WERI-Rb-1 (cell line): ENCODE results near the gene SBNO2.

Experiments used
- DNase-seq: peaks from one replicate; pipeline ENCODE4 v3.0.0-alpha.2; 2020
- H3K27ac ChIP-seq: fragments of 250-450 bp; sonication (Bioruptor Pico); 2 replicates; pipeline ENCODE4 v1.5.1; 2020; ENCODE audit warnings: mild to moderate bottlenecking, moderate library complexity
- H3K27me3 ChIP-seq: fragments of 250-450 bp; sonication (Bioruptor Pico); 2 replicates; pipeline ENCODE4 v1.5.1; 2021; ENCODE audit warnings: mild to moderate bottlenecking, low read depth, moderate library complexity; ENCODE audit not compliant: insufficient read depth, severe bottlenecking
- H3K36me3 ChIP-seq: fragments of 250-450 bp; sonication (Bioruptor Pico); 2 replicates; pipeline ENCODE4 v1.5.1; 2020; ENCODE audit warnings: mild to moderate bottlenecking, moderate library complexity
- H3K4me3 ChIP-seq: 2 replicates; pipeline ENCODE4 v1.5.1; 2011; ENCODE audit warnings: low read depth, mild to moderate bottlenecking, control low read depth, low read length
- H3K9me3 ChIP-seq: fragments of 250-450 bp; sonication (Bioruptor Pico); 2 replicates; pipeline ENCODE4 v1.5.1; 2021; ENCODE audit warnings: mild to moderate bottlenecking, moderate library complexity; ENCODE audit not compliant: severe bottlenecking
- CTCF ChIP-seq: IDR thresholded peaks from 2 replicates; pipeline ENCODE4 v1.5.1; 2011; ENCODE audit warnings: low read depth, mild to moderate bottlenecking, control low read depth, inconsistent platforms, low read length

SBNO2 gene

GRCh38 chr19:1173845-1174809, at the start of gene SBNO2:
TSS of gene SBNO2 (minus strand) at chr19:1174268. CDS start at chr19:1154276, 19,992 bp downstream.
- H3K9me3 ChIP-seq = no peaks in the 10 kb centered on the region
- peak within 1 kb of the TSS; percentile 63 for H3K27ac ChIP-seq
- no peak for TF ChIP-seq CTCF
- H3K36me3 ChIP-seq = no peaks in the 10 kb centered on the region
- H3K27me3 ChIP-seq = no peaks in the 10 kb centered on the region
- H3K4me3 ChIP-seq = peak within 1 kb of the TSS; percentile 68
- peak; percentile 91 for DNase-seq

GRCh38 chr19:1223018-1223855, 49.2 kb upstream of the SBNO2 start:
- Histone ChIP-seq H3K27ac (peak overlapping the region; percentile 52), H3K4me3 (no peak overlapping the region), H3K9me3 (no peaks in the 10 kb centered on the region), H3K27me3 (no peaks in the 10 kb centered on the region), H3K36me3 (peaks cover 79% of the 10 kb centered on the region)
- DNase-seq = peak; percentile 79
- TF ChIP-seq CTCF = peak; percentile 96

- TF ChIP-seq CTCF = peak; percentile 43
- peak; percentile 46 for DNase-seq
- peak overlapping the region; percentile 52 for H3K27ac ChIP-seq
- H3K4me3 ChIP-seq = no peak overlapping the region
- no peaks in the 10 kb centered on the region for H3K9me3 ChIP-seq
- no peaks in the 10 kb centered on the region for H3K27me3 ChIP-seq
- peaks cover 73% of the 10 kb centered on the region for H3K36me3 ChIP-seq
Measured at GRCh38 chr19:1222394-1222793, 48.3 kb upstream of the SBNO2 start.

GRCh38 chr19:1221904-1222255, 47.8 kb upstream of the SBNO2 start:
- H3K4me3 ChIP-seq = no peak overlapping the region
- H3K27me3 ChIP-seq = no peaks in the 10 kb centered on the region
- no peak for TF ChIP-seq CTCF
- H3K36me3 ChIP-seq = peaks cover 68% of the 10 kb centered on the region
- no peak for DNase-seq
- peak overlapping the region; percentile 52 for H3K27ac ChIP-seq
- H3K9me3 ChIP-seq = no peaks in the 10 kb centered on the region

- H3K36me3 ChIP-seq = peaks cover 64% of the 10 kb centered on the region
- peak; percentile 78 for DNase-seq
- peak overlapping the region; percentile 52 for H3K27ac ChIP-seq
- TF ChIP-seq CTCF = peak; percentile 92
- H3K9me3 ChIP-seq = no peaks in the 10 kb centered on the region
- no peak overlapping the region for H3K4me3 ChIP-seq
- H3K27me3 ChIP-seq = no peaks in the 10 kb centered on the region
Measured at GRCh38 chr19:1220976-1221903, 47.2 kb upstream of the SBNO2 start.
